Islet precursor cell (in vitro differentiated cells): ENCODE measurements around the gene RDH13.
"Not testable (repeated sequence)": the region's sequence is repeated elsewhere in the genome, so short reads cannot be mapped to it uniquely, and the experiment has no call there.

Experiments
- DNase-seq: peaks from one replicate; pipeline ENCODE4 v3.0.0-alpha.2; 2018

Gene RDH13

GRCh38 chr19:55042688-55043087, 20.3 kb downstream of the RDH13 start:
- DNase-seq: no peak

DNA sequence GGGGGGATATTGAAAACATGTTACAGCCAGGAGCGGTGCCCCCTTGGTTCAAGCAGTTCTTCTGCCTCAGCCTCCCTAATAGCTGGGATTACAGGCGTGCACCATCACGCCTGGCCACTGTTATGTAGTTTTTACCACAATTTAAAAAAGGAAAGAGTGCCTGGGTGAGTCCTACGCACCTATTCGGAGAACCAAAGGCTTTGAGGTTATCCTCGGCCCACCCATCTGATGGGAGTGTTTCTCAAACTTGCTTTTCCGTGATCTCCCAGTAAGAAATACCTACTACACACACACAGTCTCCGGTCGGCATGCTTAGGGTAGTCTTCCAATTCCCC, 20.6 kb downstream of the RDH13 start:
- no peak for DNase-seq

- DNase-seq: no peak
Observed at GRCh38 chr19:55041627-55042343, 21.2 kb downstream of the RDH13 start.

- no peak for DNase-seq
Observed at GRCh38 chr19:55041244-55041626, 21.7 kb downstream of the RDH13 start.

DNA sequence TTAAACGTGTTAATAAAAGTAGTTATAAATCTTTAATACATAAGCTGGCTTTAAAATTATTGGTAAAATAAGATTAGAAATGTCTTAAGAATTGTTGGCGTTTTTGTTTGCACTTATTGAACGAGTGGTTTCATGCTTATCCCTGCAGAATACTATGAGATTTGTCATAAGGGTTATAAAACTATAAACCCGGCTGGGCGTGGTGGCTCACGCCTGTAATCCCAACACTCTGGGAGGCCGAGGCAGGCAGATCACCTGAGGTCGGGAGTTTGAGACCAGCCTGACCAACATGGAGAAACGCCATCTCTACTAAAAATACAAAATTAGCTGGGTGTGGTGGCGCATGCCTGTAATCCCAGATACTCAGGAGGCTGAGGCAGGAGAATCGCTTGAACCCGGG, 22.3 kb downstream of the RDH13 start:
- DNase-seq: not testable (repeated sequence)

DNA sequence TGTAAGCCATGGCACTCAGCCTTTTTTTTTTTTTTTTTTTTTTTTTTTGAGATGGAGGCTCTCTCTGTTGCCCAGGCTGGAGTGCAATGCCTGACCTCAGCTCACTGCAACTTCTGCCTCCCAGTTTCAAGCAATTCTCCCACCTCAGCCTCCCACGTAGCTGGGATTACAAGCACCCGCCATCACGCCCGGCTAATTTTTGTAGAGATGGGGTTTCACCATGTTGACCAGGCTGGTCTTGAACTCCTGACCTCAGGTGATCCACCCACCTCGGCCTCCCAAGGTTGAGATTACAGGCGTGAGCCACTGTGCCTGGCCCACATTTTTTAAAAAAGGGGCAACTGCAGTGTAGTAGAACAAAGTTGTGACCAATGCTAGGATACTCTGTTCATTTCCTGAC, 25.3 kb downstream of the RDH13 start:
- not testable (repeated sequence) for DNase-seq

DNA sequence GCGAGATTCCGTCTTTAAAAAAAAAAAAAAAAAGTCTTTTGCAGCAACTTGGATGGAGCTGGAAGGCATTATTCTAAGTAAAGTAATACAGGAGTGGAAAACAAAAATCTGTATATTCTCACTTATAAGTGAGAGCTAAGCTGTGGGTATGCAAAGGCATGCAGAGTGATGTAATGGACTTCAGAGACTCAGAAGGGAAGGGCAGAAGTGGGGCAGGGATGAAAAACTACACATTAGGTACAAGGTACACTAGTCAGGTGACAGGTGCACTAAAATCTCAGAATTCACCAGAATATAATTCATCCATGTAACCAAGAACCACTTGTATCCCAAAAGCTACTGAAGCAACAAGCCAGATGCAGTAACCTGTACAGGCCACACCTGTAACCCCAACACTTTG, 26.9 kb downstream of the RDH13 start:
- DNase-seq: no peak

DNA sequence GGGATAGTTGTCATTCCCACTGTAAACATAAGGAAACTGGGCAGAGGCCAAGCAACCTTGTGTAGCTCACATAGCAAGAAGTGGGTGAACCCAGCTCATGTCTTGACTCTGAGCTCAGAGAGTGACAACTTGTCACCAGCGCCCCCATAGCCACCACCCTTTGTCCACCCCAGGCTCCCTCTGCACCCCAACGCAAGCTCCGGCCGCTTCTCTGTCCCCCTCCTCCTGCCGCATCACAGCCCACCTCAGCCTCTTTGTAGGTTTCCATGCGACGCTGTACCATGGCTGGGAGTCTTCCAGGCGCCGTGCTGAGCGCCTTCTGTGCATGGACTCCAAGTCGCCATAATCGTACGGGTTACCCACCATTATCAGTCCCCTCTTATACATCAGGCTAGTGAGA, 28.2 kb downstream of the RDH13 start:
- DNase-seq: no peak

GRCh38 chr19:55032976-55033643, 29.8 kb downstream of the RDH13 start:
- not testable (repeated sequence) for DNase-seq

DNA sequence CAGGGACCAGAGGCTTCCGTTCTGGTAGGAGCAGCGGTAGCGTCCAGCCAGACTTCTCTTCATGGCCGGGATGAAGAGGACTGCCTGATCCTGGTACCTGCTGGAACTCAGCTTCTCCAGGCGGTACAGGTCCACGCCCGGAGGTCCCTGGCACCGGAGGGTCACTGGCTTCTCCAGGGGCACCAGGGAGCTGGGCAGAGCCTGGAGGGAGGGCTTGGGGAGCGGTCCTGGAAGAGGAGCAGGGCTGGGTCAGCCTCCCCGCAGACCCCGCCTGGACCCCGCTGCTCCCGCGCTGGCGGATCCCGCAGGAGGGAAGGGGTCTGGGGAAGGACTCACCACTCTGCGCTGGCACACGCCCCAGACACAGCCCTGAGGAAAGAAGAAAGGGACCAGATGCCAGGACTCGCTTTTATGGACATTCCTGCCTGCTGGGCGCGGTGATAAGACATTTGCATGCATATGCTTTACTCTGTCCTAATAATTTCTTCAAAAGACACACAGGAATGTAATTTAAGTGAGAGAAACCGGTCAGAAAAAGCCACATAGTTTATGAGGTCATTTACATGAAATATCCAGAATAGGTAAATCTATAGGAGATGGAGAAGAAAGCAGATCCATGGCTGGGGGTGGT, 30.7 kb downstream of the RDH13 start:
- no peak for DNase-seq

DNA sequence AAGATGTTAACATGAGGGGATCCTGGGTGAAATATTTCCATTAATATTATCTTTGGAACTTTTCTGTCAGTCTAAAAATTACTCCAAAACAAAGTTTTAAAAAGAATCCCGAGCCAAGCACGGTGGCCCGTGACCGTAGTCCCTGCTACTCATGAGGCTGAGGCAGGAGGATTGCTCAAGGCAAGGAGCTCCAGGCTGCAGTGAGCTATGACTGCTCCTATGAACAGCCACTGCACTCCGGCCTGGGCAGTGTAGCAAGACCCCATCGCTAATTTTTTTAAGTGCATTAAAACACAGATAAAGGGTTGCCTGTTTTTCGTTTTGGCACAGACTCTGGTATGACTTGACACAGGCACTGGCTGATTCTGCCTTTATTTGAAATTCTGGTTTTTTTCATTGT, 31.8 kb downstream of the RDH13 start:
- no peak for DNase-seq

- DNase-seq: no peak
Observed at GRCh38 chr19:55028757-55029156, 34.2 kb downstream of the RDH13 start.

DNA sequence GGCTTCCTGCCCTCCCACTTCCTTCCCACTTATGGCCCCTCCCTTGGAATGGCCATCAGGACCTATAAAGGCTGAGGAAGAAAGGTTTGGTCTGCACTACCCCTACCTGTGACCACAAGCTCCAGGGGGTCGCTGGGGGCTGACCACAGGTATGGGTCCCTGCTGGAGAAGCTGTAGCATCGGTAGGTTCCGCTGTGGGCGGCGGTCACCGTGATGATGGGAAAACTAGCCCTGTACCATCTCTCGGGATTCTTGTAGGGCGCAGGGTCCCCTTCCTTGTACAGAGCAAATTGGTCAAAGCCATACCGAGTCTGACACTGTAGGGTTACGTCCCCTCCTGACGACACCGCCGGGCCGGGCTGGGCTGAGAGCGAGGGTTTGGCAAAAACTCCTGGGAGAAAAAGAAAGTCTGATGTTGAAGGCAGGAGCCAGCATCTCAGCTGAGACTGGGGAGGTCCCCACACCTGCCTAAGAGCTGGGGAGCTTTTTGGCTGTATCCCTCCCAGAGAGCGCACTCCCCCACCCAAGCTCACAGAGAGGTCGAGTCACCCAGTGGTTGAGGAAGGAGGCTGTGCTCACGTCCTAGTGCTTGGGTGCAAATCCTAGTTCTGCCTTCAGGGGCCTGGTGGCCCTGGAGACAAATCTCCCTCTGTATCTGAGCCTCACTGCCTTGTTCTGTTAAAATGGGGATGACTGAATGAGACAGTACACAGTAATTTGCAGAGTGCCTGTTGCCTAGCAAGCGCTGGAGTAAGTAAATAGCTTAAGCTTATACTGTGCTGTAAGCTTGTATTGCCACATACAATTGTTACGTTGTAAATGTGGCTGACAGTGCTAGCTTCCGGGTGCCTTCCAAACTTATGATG, 35.2 kb downstream of the RDH13 start:
- no peak for DNase-seq

GRCh38 chr19:55027140-55027471, 35.8 kb downstream of the RDH13 start:
- DNase-seq: not testable (repeated sequence)

- no peak for DNase-seq
Observed at GRCh38 chr19:55024111-55024510, 38.8 kb downstream of the RDH13 start.

GRCh38 chr19:55020351-55020750, 42.6 kb downstream of the RDH13 start:
- not testable (repeated sequence) for DNase-seq

- no peak for DNase-seq
Observed at GRCh38 chr19:55018633-55019032, 44.3 kb downstream of the RDH13 start.

DNA sequence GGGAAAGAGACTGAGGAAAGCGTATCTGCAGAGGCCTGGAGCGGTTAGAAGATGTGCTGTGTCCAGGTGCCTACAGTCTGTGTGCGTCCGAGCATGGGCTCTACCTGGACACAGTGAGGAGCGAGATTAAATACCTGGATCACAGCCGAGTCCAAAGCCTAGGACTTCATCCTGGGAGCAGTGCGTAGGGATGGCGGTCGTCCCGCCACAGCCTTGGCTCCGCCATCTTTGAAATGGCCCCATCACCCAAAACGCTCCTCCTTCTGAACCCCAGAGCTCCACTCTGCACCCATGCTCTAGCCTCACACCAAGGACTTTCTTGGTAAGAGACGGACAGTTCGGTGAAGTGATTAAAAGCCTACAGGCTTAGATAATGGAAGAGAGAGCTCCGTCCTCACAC, 44.7 kb downstream of the RDH13 start:
- DNase-seq: no peak

GRCh38 chr19:55016017-55016416, 46.9 kb downstream of the RDH13 start:
- no peak for DNase-seq

DNA sequence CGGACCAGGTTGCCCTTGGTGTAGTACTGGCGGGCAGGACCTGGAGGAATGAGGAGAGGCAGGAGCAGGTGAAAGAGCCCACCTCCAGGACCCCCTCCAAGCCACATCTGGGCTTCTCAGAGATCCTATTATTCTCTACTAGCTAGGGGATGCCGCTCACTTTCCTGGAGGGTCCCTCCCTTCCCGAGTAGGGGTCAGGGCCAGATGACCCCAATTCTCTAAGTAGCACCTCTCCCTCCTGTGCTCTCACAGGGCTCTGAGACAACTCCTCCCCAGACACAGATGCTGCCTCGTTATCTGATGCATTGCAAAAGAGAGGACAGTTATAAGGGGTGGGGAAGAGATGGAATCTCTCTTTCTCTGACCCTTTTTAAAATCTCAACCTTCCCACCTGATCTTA, 47.8 kb downstream of the RDH13 start:
- DNase-seq: no peak

DNA sequence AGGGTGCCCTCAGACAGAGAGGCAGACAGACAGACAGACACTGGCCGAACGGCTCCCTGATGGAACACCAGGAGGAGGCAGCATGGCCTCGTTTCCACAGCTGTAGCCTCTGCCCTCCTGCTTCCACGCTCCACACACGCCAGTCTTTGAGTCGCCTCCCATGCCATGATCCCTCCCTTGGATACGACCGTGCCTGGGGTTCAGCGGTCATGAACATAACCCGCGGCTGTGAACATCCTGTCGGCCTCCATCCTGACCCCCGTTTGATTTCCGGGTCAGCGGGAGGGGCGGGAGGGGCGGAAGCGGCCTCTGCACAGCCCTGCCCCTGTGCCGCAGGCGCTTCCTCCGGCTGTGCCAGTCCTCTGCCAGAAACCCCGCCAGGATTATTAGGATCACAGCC, 48.2 kb downstream of the RDH13 start:
- DNase-seq: no peak

- no peak for DNase-seq
Observed at GRCh38 chr19:55013596-55013995, 49.4 kb downstream of the RDH13 start.

GRCh38 chr19:55012306-55012705, 50.6 kb downstream of the RDH13 start:
- no peak for DNase-seq

DNA sequence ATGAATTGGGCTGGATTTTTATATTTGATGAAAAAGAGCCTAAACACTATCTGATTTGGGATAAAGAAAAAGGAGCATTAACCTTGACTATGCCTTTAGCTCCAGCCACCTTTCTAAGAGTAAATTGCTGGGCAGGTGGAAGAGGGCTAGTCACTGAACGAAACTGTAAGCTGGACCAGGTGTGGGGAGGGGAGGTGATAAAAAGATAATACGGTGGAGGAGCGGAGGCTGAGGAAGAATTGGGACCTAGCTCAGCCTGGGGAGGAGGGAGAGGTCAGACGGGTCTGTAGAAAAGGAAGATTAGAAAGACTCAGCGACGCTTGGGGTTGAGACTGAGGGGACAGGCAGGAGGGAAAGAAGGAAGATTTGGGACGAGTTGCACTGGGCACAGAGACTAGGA, 52.4 kb downstream of the RDH13 start:
- DNase-seq: not testable (repeated sequence)
